ENCODE measurements around the gene PLAC8L1.

- TF ChIP-seq CTCF (IDR thresholded peaks at IDR 0.05) = no peak
- no peak for TF ChIP-seq POLR2A (IDR thresholded peaks at IDR 0.05)
Observed at GRCh38 chr5:146076028-146076427, 29.3 kb downstream of the PLAC8L1 start.
